Heart left ventricle (tissue), 16 donors: ENCODE measurements around the gene S1PR3. TPM values are rescaled to one million over a fixed set of nuclear protein-coding genes. Genes with fewer than 3 reads are reported as not detected.
A peak's percentile ranks its signal among the peaks of the same experiment; 100 is the strongest.

Experiments
- ATAC-seq, 4 donors: fragments of 200-7000 bp; cut with Tn5 transposase; one replicate each; pipeline ENCODE4 v1.9.1; 2020 to 2022; ENCODE audit warnings: moderate library complexity in 4 of 4, mild to moderate bottlenecking in 3 of 4, moderate number of reproducible peaks in 1 of 4
- DNase-seq, 5 donors: peaks; one replicate each; pipeline ENCODE4 v3.0.0-alpha.2; 2020
- H3K27ac ChIP-seq, 12 donors: fragments of 200-600 bp; sonication (generic) in 4 of 12; one replicate each; pipeline versions ENCODE4 v1.5.0 to v1.8.0; 2016 to 2022; ENCODE audit warnings: mild to moderate bottlenecking in 2 of 12
- H3K27me3 ChIP-seq, 9 donors: fragments of 200-600 bp; sonication (generic) in 2 of 9; one replicate each; pipeline versions ENCODE4 v1.5.1 to v1.8.0; 2016 to 2022; ENCODE audit warnings: mild to moderate bottlenecking in 3 of 9
- H3K36me3 ChIP-seq, 9 donors: fragments of 200-600 bp; sonication (generic) in 2 of 9; one replicate each; pipeline versions ENCODE4 v1.5.0 to v1.8.0; 2018 to 2022; ENCODE audit warnings: mild to moderate bottlenecking in 2 of 9
- H3K4me1 ChIP-seq, 12 donors: fragments of 200-600 bp; sonication (generic) in 4 of 12; one replicate each; pipeline versions ENCODE4 v1.5.0 to v1.8.0; 2016 to 2022; ENCODE audit warnings: mild to moderate bottlenecking in 3 of 12
- H3K4me3 ChIP-seq, 12 donors: fragments of 200-600 bp; sonication (generic) in 4 of 12; one replicate each; pipeline versions ENCODE4 v1.5.0 to v1.8.0; 2017 to 2022; ENCODE audit warnings: mild to moderate bottlenecking in 9 of 12, moderate library complexity in 4 of 12
- H3K9me3 ChIP-seq, 12 donors: fragments of 200-600 bp; sonication (generic) in 4 of 12; one replicate each; pipeline versions ENCODE4 v1.5.0 to v1.8.0; 2016 to 2022; ENCODE audit warnings: mild to moderate bottlenecking in 1 of 12
- POLR2A ChIP-seq, 2 donors: fragments of 450-650 bp; IDR thresholded peaks; one replicate each; pipeline ENCODE4 v1.6.1; 2017; ENCODE audit warnings: antibody characterized with exemption in 2 of 2, mild to moderate bottlenecking in 2 of 2, moderate library complexity in 2 of 2
- whole genome bisulfite sequencing, 4 donors: extraction: QIAGEN DNeasy Blood & Tissue Kit in 2 of 4; methylation state at CpG; one replicate each; pipeline versions ENCODE4 v1.1.5 to v1.1.7; 2013 to 2018; 5-methylcytosine and 5-hydroxymethylcytosine counted together
- intact Hi-C, 10 donors: fragments of 100-400 bp; cut with DNase I; formaldehyde crosslinking; loops; one replicate each; pipeline versions ENCODE4 v1.11.1 to v1.14.2; 2022
- polyA plus RNA-seq, 2 donors: library from polyadenylated mRNA; stranded (reverse); fragments of 200-250 nt; gene quantifications; one replicate each; pipeline ENCODE4 v1.2.3, GENCODE V29; 2013
- total RNA-seq, 9 donors: library from RNA; depleted of rRNA in 2 of 9; stranded (reverse); fragments of >200 nt in 2 of 9; fragmentation: NEBNext Ultra II Directional in 3 of 9; extraction: Animal tissue kit (Norgen Biotek cat#: 25700) in 3 of 9; gene quantifications; one replicate each; pipeline versions ENCODE4 v1.1.0 to v1.2.4, GENCODE V29; 2016 to 2023
- TF ChIP-seq, protein P1 (sequence below), 12 donors: fragments of 200-600 bp; sonication (generic) in 4 of 12; IDR thresholded peaks; one replicate each; pipeline versions ENCODE4 v1.5.0 to v1.8.0; 2018 to 2022; ENCODE audit warnings: antibody characterized with exemption in 12 of 12, mild to moderate bottlenecking in 5 of 12
- donor health status: ischemic (EF 13 %, LVEDD 7.1; RV severe dilation, severe dysfunction).
- donor health status: healthy with polysubstance abuse.
- donor health status: DM: no; HTN: yes; CAD: no.
- donor health status: DM: no; HTN: no; CAD: no.
- donor health status: ischemic (EF 25% LVEDD 6.9; RV normal size, moderate dysfunction).
- donor health status: ischemic (EF 25% LVEDD 5.7; RV mildly dilated, moderate dysfunction).
- donor health status: healthy.
- donor health status: DM: yes; HTN: yes; CAD: no.
- donor health status: ischemic (EF 35%, LVEDD 5.7; RV mildly dilated, moderate dysfunction).
- donor health status: nonischemic (EF 11% LVEDD 7.7; RV severe dilation, severe dysfunction).
- donor health status: DM: yes; HTN: yes; CAD: no.
- donor health status: PGD.
- donor health status: ischemic (EF 29% LVEDD 5.4; RV normal size, mild dysfunction).
- donor health status: nonischemic (EF 23%, LVEDD 6.1; RV moderate dilation, normal function).

Gene S1PR3
- total and polyA plus RNA-seq, 11 donors, result 7.4 to 50.3 (median 29.5) TPM

DNA sequence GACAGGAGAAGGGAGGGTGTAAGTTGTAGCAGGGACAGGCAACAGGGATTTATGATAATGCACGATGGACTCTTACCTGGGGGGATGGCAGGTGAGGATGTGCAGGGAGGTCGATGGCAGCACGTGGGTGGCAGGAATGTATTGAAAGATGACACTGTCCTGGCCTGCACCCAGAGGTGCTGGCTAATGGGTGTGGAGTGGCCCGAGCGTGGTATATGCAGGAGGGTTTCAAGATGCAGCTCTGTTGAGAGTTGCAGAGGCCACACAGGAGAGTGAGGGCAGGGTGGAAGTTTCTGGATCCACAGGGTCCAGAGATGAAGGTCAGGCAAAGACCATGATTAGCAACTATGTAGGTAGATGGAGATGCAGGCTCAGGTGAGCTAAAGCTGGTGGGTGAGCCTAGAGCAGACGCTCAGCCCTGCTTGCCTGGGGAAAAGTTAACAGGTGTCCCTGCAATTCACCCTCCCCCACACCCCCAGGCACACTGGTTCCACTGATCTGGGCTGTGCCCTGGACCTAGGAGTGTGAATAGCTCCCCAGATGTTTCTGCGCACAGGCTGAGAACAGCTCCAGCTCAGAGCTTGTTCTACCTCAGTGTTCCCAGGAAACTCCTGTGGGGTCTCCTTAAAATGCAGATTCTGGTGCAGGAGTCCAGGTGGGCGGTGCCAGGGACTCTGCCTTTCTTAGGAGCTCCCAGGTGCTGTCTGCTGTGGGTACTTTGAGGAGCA is 21.5 kb upstream of the S1PR3 start:
- H3K27ac ChIP-seq, result no peak overlapping the region
- peak in 1 of 5 donors; percentile 7 for DNase-seq
- intact Hi-C loops, result no loop called here
- TF ChIP-seq, protein P1, sequence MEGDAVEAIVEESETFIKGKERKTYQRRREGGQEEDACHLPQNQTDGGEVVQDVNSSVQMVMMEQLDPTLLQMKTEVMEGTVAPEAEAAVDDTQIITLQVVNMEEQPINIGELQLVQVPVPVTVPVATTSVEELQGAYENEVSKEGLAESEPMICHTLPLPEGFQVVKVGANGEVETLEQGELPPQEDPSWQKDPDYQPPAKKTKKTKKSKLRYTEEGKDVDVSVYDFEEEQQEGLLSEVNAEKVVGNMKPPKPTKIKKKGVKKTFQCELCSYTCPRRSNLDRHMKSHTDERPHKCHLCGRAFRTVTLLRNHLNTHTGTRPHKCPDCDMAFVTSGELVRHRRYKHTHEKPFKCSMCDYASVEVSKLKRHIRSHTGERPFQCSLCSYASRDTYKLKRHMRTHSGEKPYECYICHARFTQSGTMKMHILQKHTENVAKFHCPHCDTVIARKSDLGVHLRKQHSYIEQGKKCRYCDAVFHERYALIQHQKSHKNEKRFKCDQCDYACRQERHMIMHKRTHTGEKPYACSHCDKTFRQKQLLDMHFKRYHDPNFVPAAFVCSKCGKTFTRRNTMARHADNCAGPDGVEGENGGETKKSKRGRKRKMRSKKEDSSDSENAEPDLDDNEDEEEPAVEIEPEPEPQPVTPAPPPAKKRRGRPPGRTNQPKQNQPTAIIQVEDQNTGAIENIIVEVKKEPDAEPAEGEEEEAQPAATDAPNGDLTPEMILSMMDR (IDR thresholded peaks at IDR 0.05), result no peak
- TF ChIP-seq POLR2A (IDR thresholded peaks at IDR 0.05), result no peak
- H3K4me3 ChIP-seq, result no peak overlapping the region
- no peak for ATAC-seq
- H3K27me3 ChIP-seq, result no peaks in the 10 kb centered on the region
- 73 to 81% (median 78%) methylated on average over 8 of the region's 8 CpGs for WGBS, 4 donors
- H3K36me3 ChIP-seq, result no peaks in the 10 kb centered on the region
- peaks cover 0 to 4% (median 0%) of the 10 kb centered on the region in 12 donors for H3K4me1 ChIP-seq
- H3K9me3 ChIP-seq, result no peaks in the 10 kb centered on the region

DNA sequence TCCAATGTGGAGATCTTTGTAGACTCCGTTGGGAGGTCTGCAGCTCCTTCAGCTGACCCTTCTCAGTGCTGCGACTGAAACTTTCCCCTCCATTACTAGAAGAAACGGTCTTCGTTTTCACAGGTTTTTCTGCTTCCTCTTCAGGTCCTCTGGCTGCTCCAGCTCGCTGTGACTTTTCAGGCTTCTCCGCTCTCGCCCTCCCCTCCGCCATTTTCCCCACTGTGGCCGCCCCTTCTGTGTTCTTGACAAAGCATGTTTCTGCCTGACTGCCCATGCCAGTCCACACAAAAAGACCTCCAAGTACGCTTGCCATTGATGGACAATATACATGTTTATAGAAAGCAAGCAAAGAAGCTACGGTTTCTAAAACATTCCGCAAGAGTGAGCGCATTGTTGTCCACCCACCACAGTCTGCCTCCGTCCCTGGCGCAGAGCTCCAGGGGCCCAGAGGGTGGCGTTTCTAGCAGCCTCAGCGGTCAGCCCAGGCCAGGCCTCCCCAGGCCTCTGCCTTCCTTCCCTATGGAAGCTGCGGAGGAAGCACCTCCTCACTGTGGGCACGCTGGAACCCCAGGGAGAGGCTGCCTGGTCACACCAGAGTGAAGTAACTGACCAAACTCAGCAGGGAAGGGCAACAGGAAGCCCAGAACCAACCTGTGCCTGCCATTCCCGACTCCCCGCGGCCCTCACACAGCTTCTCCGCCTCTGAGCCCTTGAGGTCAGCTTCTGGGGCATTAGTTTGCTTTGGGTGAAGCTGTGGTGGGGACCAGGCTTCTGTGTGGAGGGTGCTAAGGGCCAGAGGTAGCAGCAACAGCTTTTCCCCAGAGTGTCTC is 19.9 kb upstream of the S1PR3 start:
- H3K9me3 ChIP-seq, result no peaks in the 10 kb centered on the region
- TF ChIP-seq POLR2A (IDR thresholded peaks at IDR 0.05), result no peak
- TF ChIP-seq, protein P1 (IDR thresholded peaks at IDR 0.05), result no peak
- H3K27ac ChIP-seq, result no peak overlapping the region
- DNase-seq, result peak in 1 of 5 donors; percentile 9
- intact Hi-C loops, result no loop called here
- H3K4me3 ChIP-seq, result no peak overlapping the region
- 88 to 93% (median 91%) methylated on average over 21 to 23 of the region's 23 CpGs for WGBS, 4 donors
- H3K27me3 ChIP-seq, result peaks cover 0 to 4% (median 0%) of the 10 kb centered on the region in 9 donors
- ATAC-seq, result no peak
- H3K36me3 ChIP-seq, result no peaks in the 10 kb centered on the region
- H3K4me1 ChIP-seq, result no peaks in the 10 kb centered on the region

DNA sequence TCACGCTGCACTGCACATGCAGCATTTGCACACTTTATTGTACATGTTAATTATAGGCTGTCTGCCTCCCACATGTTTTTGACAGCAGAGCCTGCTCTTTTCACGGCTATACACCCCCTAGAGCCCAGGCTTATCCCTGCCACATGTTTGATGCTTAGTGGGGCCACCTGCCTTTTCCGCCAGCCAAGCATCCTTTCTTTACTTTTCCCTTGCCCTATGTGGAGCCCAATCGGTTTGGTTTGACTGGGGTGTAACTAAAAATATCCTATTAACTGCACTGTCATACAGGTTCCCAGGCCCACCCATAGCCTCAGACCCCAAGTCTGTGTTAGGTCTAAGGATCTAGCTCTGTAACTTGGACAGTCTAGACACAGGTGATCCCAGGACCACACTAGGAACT is 18.9 kb upstream of the S1PR3 start:
- intact Hi-C loops, result no loop called here
- Histone ChIP-seq H3K9me3 (no peaks in the 10 kb centered on the region), H3K36me3 (no peaks in the 10 kb centered on the region), H3K27ac (no peak overlapping the region), H3K27me3 (peaks cover 0 to 4% (median 0%) of the 10 kb centered on the region in 9 donors), H3K4me3 (no peak overlapping the region), H3K4me1 (no peaks in the 10 kb centered on the region)
- DNase-seq (peak in 1 of 5 donors; percentile 3), ATAC-seq (no peak)
- WGBS, 4 donors, result 84 to 91% (median 85%) methylated on average over 4 of the region's 4 CpGs
- TF ChIP-seq, protein P1 (IDR thresholded peaks at IDR 0.05), result no peak
- no peak for TF ChIP-seq POLR2A (IDR thresholded peaks at IDR 0.05)
